HEK293T (cell line): ENCODE measurements around the gene PAFAH2.

ENCODE experiments used
- ELF4 ChIP-seq: fragments of 450-650 bp; IDR thresholded peaks from 2 replicates; pipeline ENCODE4 v1.6.1; 2017; ENCODE audit warnings: antibody characterized with exemption
- FOXA1 ChIP-seq: fragments of 450-650 bp; IDR thresholded peaks from 2 replicates; pipeline ENCODE4 v1.6.1; 2016; ENCODE audit warnings: mild to moderate bottlenecking
- FOXM1 ChIP-seq: fragments of 450-650 bp; IDR thresholded peaks from 2 replicates; pipeline ENCODE4 v1.6.1; 2017; ENCODE audit warnings: mild to moderate bottlenecking, borderline replicate concordance
- HDGF ChIP-seq: fragments of 450-650 bp; IDR thresholded peaks from 2 replicates; pipeline ENCODE4 v1.6.1; 2017; ENCODE audit warnings: antibody characterized with exemption, borderline replicate concordance
- L3MBTL2 ChIP-seq: fragments of 450-650 bp; conservative IDR thresholded peaks from 2 replicates; pipeline ENCODE4 v1.6.1; 2016; ENCODE audit warnings: mild to moderate bottlenecking
- LEF1 ChIP-seq: fragments of 450-650 bp; IDR thresholded peaks from 2 replicates; pipeline ENCODE4 v1.6.1; 2017; ENCODE audit warnings: mild to moderate bottlenecking, borderline replicate concordance
- SP1 ChIP-seq: fragments of 450-650 bp; IDR thresholded peaks from 2 replicates; pipeline ENCODE4 v1.6.1; 2017
- TARDBP ChIP-seq: fragments of 450-650 bp; IDR thresholded peaks from 2 replicates; pipeline ENCODE4 v1.6.1; 2016
- TF ChIP-seq, protein P1 (sequence below): fragments of 450-650 bp; IDR thresholded peaks from 2 replicates; pipeline ENCODE4 v1.6.1; 2016

DNA sequence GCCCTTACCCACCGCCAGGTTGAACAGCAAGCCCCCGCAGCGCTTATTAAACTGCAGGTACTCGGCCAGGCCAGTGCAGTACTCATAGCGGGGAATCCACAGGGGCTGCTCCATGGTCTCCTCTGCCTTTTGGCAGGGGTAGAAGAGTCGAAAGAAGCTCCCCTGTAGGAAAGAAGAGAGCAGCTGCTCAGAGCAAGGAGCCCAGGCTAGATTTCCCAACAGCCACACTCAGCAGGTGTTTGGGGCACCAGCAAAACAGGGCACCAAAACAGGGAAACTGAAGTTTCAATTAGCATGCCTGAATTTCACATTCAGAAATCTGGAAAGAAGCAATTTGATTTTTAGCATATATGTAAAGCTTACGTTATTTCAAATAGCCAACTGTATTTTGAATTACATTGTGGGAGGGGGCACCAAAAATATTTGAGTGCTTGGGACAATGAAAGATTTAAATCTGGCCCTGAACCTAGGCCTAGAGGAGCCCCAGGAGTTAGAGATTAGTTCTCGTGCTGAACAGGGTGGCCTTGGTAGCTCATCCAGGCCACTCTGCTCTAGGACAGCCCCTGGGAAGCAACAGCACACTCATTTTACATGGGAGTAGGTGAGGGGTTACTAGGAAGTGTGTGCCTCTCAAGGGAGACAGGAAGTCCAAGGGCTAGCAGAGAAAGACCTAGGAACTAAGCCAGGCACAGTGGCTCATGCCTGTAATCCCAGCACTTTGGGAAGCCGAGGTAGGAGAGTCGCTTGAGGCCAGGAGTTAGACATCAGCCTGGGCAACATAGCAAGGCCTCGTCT lies 8.2 kb downstream of the PAFAH2 start:
- TF ChIP-seq HDGF = no peak
- TF ChIP-seq L3MBTL2 = no peak
- no peak for TF ChIP-seq SP1
- TF ChIP-seq ELF4 = no peak
- no peak for TF ChIP-seq TARDBP
- no peak for TF ChIP-seq FOXM1
- TF ChIP-seq, protein P1, sequence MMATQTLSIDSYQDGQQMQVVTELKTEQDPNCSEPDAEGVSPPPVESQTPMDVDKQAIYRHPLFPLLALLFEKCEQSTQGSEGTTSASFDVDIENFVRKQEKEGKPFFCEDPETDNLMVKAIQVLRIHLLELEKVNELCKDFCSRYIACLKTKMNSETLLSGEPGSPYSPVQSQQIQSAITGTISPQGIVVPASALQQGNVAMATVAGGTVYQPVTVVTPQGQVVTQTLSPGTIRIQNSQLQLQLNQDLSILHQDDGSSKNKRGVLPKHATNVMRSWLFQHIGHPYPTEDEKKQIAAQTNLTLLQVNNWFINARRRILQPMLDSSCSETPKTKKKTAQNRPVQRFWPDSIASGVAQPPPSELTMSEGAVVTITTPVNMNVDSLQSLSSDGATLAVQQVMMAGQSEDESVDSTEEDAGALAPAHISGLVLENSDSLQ = no peak
- no peak for TF ChIP-seq FOXA1
- TF ChIP-seq LEF1 = no peak
